ENCODE results near the gene MTX2.
"Not testable (repeated sequence)": the region's sequence is repeated elsewhere in the genome, so short reads cannot be mapped to it uniquely, and the experiment has no call there.

Gene MTX2

DNA sequence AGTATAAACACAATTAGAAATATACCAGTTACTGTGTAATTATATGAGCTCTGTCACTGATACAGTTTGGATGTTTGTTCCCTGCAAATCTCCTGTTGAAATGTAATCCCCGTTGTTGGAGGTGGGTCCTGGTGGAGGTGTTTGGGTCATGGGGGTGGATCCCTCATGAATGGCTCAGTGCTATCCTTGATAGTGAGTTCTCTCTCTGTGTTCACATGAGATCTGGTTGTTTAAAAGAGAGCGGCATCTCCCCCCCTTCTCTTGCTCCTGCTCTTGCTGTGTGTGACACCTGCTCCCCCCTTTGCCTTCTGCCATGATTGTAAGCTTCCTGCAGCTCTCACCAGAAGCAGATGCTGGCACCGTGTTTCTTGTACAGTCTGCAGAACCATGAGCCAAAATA, 24.1 kb downstream of the MTX2 start:
- DNase-seq (ENCODE audit: low spot score), result no peak
- TF ChIP-seq CTCF (IDR thresholded peaks at IDR 0.05; ENCODE audit: borderline replicate concordance, control extremely low read depth, extremely low read depth, insufficient read depth, missing control alignments), result no peak
- in situ Hi-C loops (cut with MboI; ENCODE audit: low sequenced_read_pairs, unreplicated experiment), result no loop called here

- no peak for DNase-seq (ENCODE audit: low spot score)
- no peak for TF ChIP-seq CTCF (IDR thresholded peaks at IDR 0.05; ENCODE audit: borderline replicate concordance, control extremely low read depth, extremely low read depth, insufficient read depth, missing control alignments)
- in situ Hi-C loops (cut with MboI; ENCODE audit: low sequenced_read_pairs, unreplicated experiment), result no loop called here
Observed at GRCh38 chr2:176297067-176297466, 27.8 kb downstream of the MTX2 start.

GRCh38 chr2:176297737-176298136, 28.5 kb downstream of the MTX2 start:
- in situ Hi-C loops (cut with MboI; ENCODE audit: low sequenced_read_pairs, unreplicated experiment), result no loop called here
- TF ChIP-seq CTCF (IDR thresholded peaks at IDR 0.05; ENCODE audit: borderline replicate concordance, control extremely low read depth, extremely low read depth, insufficient read depth, missing control alignments), result no peak
- DNase-seq (ENCODE audit: low spot score), result no peak

DNA sequence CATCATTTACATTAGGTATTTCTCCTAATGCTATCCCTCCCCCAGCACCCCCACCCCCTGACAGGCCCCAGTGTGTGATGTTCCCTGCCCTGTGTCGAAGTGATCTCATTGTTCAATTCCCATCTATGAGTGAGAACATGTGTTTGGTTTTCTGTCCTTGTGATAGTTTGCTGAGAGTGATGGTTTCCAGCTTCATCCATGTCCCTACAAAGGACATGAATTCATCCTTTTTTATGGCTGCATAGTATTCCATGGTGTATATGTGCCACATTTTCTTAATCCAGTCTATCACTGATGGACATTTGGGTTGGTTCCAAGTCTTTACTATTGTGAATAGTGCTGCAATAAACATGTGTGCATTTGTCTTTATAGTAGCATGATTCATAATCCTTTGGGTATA, 36.8 kb downstream of the MTX2 start:
- in situ Hi-C loops (cut with MboI; ENCODE audit: low sequenced_read_pairs, unreplicated experiment); DNase-seq (ENCODE audit: low spot score): not testable (repeated sequence)

GRCh38 chr2:176317199-176317598, 48.0 kb downstream of the MTX2 start:
- in situ Hi-C loops (cut with MboI; ENCODE audit: low sequenced_read_pairs, unreplicated experiment), result no loop called here
- no peak for DNase-seq (ENCODE audit: low spot score)
- no peak for TF ChIP-seq CTCF (IDR thresholded peaks at IDR 0.05; ENCODE audit: borderline replicate concordance, control extremely low read depth, extremely low read depth, insufficient read depth, missing control alignments)

DNA sequence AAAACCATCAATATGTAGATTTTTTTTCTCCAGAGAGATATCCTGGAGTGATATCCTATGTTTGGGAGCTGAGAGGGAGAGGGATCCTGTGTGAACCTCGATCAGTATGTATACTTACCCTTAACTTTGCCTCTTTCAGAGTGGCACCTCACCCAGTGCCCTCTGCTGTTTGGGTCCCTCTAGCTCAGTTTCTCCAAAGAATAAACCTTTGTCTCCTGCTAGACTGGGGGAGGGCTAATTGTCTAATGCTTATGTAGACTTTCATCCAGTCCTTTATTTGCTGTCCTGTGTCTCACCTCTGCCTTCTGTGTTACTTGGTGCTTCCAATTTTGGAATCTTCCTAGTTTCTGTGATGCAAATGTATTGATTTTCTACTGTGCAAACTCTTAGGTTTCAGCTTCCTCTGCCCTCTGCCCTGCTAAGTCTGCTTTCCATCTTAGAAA, 48.4 kb downstream of the MTX2 start:
- DNase-seq (ENCODE audit: low spot score), result no peak
- no peak for TF ChIP-seq CTCF (IDR thresholded peaks at IDR 0.05; ENCODE audit: borderline replicate concordance, control extremely low read depth, extremely low read depth, insufficient read depth, missing control alignments)
- in situ Hi-C loops (cut with MboI; ENCODE audit: low sequenced_read_pairs, unreplicated experiment), result no loop called here

GRCh38 chr2:176321916-176322315, 52.7 kb downstream of the MTX2 start:
- in situ Hi-C loops (cut with MboI; ENCODE audit: low sequenced_read_pairs, unreplicated experiment), result no loop called here
- no peak for DNase-seq (ENCODE audit: low spot score)
- TF ChIP-seq CTCF (IDR thresholded peaks at IDR 0.05; ENCODE audit: borderline replicate concordance, control extremely low read depth, extremely low read depth, insufficient read depth, missing control alignments), result no peak

All from GM13976 (cell line).